Loucy (cell line): ENCODE measurements around the gene MYO1E.

Experiments used
- CTCF ChIP-seq: fragments of 200-600 bp; sonication (generic); conservative IDR thresholded peaks from 2 replicates; pipeline ENCODE4 v1.5.1; 2014; ENCODE audit warnings: mild to moderate bottlenecking, antibody characterized with exemption, low read length
- EZH2phosphoT487 ChIP-seq: fragments of 200-600 bp; IDR thresholded peaks from 2 replicates; pipeline ENCODE4 v1.6.1; 2018; ENCODE audit warnings: antibody characterized with exemption, mild to moderate bottlenecking, moderate library complexity, borderline replicate concordance

DNA sequence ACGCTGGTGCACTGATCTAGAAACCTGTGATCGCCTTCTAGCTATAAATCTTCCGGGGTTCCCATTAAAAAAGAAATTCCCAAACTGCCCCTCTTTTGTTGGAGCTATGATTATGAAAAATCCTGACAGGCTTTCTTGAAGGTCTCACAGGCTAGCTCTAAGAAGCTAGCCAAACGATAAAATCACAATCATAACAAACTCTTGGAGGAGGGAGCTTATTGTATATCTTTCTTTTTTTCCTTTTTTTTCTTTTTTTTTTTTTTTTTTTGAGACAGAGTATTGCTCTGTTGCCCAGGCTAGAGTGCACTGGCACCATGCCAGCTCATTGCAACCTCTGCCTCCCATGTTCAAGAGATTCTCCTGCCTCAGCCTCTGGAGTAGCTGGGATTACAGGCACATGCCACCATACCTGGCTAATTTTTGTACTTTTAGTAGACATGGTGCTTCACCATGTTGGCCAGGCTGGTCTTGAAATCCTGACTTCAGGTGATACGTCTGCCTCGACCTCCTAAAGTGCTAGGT lies 72.0 kb downstream of the MYO1E start:
- TF ChIP-seq CTCF, result no peak
- no peak for TF ChIP-seq EZH2phosphoT487
